Mesenchymal stem cell (in vitro differentiated cells and primary cell): Measurements from ENCODE around the gene MORN4. TPM values are rescaled to one million over a fixed set of nuclear protein-coding genes. Genes with fewer than 3 reads are reported as not detected.

Source experiments
- DNase-seq: peaks from one replicate; pipeline ENCODE4 v3.0.0-alpha.2; 2013
- H2AFZ ChIP-seq: one replicate; pipeline ENCODE4 v1.6.1; 2013; ENCODE audit warnings: low read depth, mild to moderate bottlenecking, control low read depth, inconsistent platforms, low read length, moderate library complexity
- H2AK5ac ChIP-seq: 2 replicates; pipeline ENCODE4 v1.6.1; 2013; ENCODE audit warnings: low read length, moderate library complexity, mild to moderate bottlenecking, inconsistent platforms; ENCODE audit not compliant: severe bottlenecking
- H2BK120ac ChIP-seq: one replicate; pipeline ENCODE4 v1.6.1; 2013; ENCODE audit warnings: low read depth, mild to moderate bottlenecking, inconsistent platforms, low read length, moderate library complexity
- H2BK12ac ChIP-seq, 2 experiments: one replicate each; pipeline ENCODE4 v1.6.1; 2013; ENCODE audit warnings: inconsistent platforms in 2 of 2, low read length in 2 of 2, mild to moderate bottlenecking in 2 of 2, moderate library complexity in 2 of 2, control low read depth in 1 of 2
- H2BK15ac ChIP-seq: one replicate; pipeline ENCODE4 v1.6.1; 2013; ENCODE audit warnings: mild to moderate bottlenecking, low read depth, inconsistent platforms; ENCODE audit not compliant: poor library complexity, severe bottlenecking
- H2BK5ac ChIP-seq: 2 replicates; pipeline ENCODE4 v1.6.1; 2013; ENCODE audit warnings: low read depth, mild to moderate bottlenecking, low read length, control low read depth, inconsistent platforms; ENCODE audit not compliant: poor library complexity, severe bottlenecking
- H3K14ac ChIP-seq, 2 experiments: one replicate each; pipeline ENCODE4 v1.6.1; 2013; ENCODE audit warnings: inconsistent platforms in 2 of 2, low read length in 2 of 2, control low read depth in 1 of 2, mild to moderate bottlenecking in 1 of 2, moderate library complexity in 1 of 2
- H3K18ac ChIP-seq, 2 experiments: one replicate each; pipeline ENCODE4 v1.6.1; 2013; ENCODE audit warnings: inconsistent platforms in 2 of 2, low read length in 2 of 2, control low read depth in 1 of 2, low read depth in 1 of 2, mild to moderate bottlenecking in 1 of 2
- H3K23ac ChIP-seq, 2 experiments: one replicate each; pipeline ENCODE4 v1.6.1; 2013; ENCODE audit warnings: inconsistent platforms in 2 of 2, low read length in 2 of 2, mild to moderate bottlenecking in 2 of 2, moderate library complexity in 2 of 2, control low read depth in 1 of 2
- H3K27ac ChIP-seq: 2 replicates; pipeline ENCODE4 v1.5.1; 2013; ENCODE audit warnings: mild to moderate bottlenecking, moderate library complexity, low read length, control low read depth, inconsistent platforms; ENCODE audit not compliant: poor library complexity, severe bottlenecking
- H3K27me3 ChIP-seq, 2 experiments: 2 replicates each; pipeline versions ENCODE4 v1.6.1 to v1.7.0; 2013; ENCODE audit warnings: low read length in 2 of 2, mild to moderate bottlenecking in 2 of 2, moderate library complexity in 2 of 2, control low read depth in 1 of 2, inconsistent platforms in 1 of 2; ENCODE audit not compliant: control insufficient read depth in 1 of 2, insufficient read depth in 1 of 2
- H3K36me3 ChIP-seq, 2 experiments: 2 replicates each; pipeline versions ENCODE4 v1.6.1 to v1.7.0; 2013; ENCODE audit warnings: low read length in 2 of 2, control low read depth in 1 of 2, inconsistent platforms in 1 of 2, low read depth in 1 of 2, mild to moderate bottlenecking in 1 of 2; ENCODE audit not compliant: insufficient read depth in 2 of 2, control insufficient read depth in 1 of 2
- H3K4ac ChIP-seq, 2 experiments: one replicate each; pipeline ENCODE4 v1.6.1; 2013; ENCODE audit warnings: inconsistent platforms in 2 of 2, low read length in 2 of 2, mild to moderate bottlenecking in 2 of 2, moderate library complexity in 2 of 2, control low read depth in 1 of 2, low read depth in 1 of 2
- H3K4me1 ChIP-seq: 2 replicates; pipeline ENCODE4 v1.6.1; 2013; ENCODE audit warnings: low read depth, low read length, control low read depth; ENCODE audit not compliant: control insufficient read depth, insufficient read depth
- H3K4me2 ChIP-seq: 2 replicates; pipeline ENCODE4 v1.6.1; 2013; ENCODE audit warnings: low read length, mild to moderate bottlenecking, inconsistent platforms; ENCODE audit not compliant: poor library complexity, severe bottlenecking
- H3K4me3 ChIP-seq, 2 experiments: 2 replicates each; pipeline versions ENCODE4 v1.5.1 to v1.7.0; 2013; ENCODE audit warnings: low read length in 2 of 2, mild to moderate bottlenecking in 2 of 2, control low read depth in 1 of 2, low read depth in 1 of 2; ENCODE audit not compliant: insufficient read depth in 1 of 2
- H3K79me1 ChIP-seq: replicated peaks from 2 replicates; pipeline ENCODE4 v1.6.1; 2013; ENCODE audit warnings: mild to moderate bottlenecking, control low read depth, low read length, inconsistent platforms; ENCODE audit not compliant: poor library complexity, severe bottlenecking
- H3K9ac ChIP-seq: 2 replicates; pipeline ENCODE4 v1.7.0; 2013; ENCODE audit warnings: mild to moderate bottlenecking, low read length, moderate library complexity
- H3K9me3 ChIP-seq: 2 replicates; pipeline ENCODE4 v1.7.0; 2013; ENCODE audit warnings: mild to moderate bottlenecking, low read length; ENCODE audit not compliant: control insufficient read depth
- H4K8ac ChIP-seq: one replicate; pipeline ENCODE4 v1.6.1; 2013; ENCODE audit warnings: inconsistent platforms, mild to moderate bottlenecking, low read length, moderate library complexity
- H4K91ac ChIP-seq: one replicate; pipeline ENCODE4 v1.6.1; 2013; ENCODE audit warnings: mild to moderate bottlenecking, low read length, inconsistent platforms
- WGBS: methylation state at CpG from one replicate; pipeline ENCODE4 v1.1.7; 2013; ENCODE audit warnings: mixed read lengths; 5-methylcytosine and 5-hydroxymethylcytosine counted together
- polyA plus RNA-seq, 2 experiments: library from polyadenylated mRNA; stranded (reverse); fragments of 200-250 nt; gene quantifications; one replicate each; pipeline ENCODE4 v1.2.3, GENCODE V29; 2013

The MORN4 gene
- 10.7 TPM for polyA plus RNA-seq (2013, experiment 1 of 2)
- 10.1 TPM for polyA plus RNA-seq (2013, experiment 2 of 2)

- peak; percentile 93 for DNase-seq
- Histone ChIP-seq H3K4me2 (peak within 1 kb of the TSS; percentile 95), H3K23ac (peak within 1 kb of the TSS in 1 of 2 experiments; percentile 79), H2AK5ac (no peak within 1 kb of the TSS), H2BK12ac (peak within 1 kb of the TSS; percentile 42 to 92), H2BK5ac (peak within 1 kb of the TSS; percentile 36), H3K18ac (peak within 1 kb of the TSS; percentile 80 to 86), H2AFZ (peak within 1 kb of the TSS; percentile 99), H4K91ac (peak within 1 kb of the TSS; percentile 44), H4K8ac (peak within 1 kb of the TSS; percentile 95), H2BK120ac (peak within 1 kb of the TSS; percentile 27), H3K4me1 (peaks cover 3% of the 10 kb centered on the region), H3K36me3 (no peaks in the 10 kb centered on the region), H3K9me3 (no peaks in the 10 kb centered on the region), H3K4ac (peak within 1 kb of the TSS; percentile 0 to 81), H3K4me3 (peak within 1 kb of the TSS; percentile 90 to 95), H3K14ac (peak within 1 kb of the TSS in 1 of 2 experiments; percentile 89), H3K79me1 (peaks cover 10% of the 10 kb centered on the region), H3K9ac (peak within 1 kb of the TSS; percentile 89), H2BK15ac (peak within 1 kb of the TSS; percentile 62), H3K27ac (no peak within 1 kb of the TSS), H3K27me3 (no peaks in the 10 kb centered on the region)
- 4% methylated on average over 60 of the region's 62 CpGs for WGBS
Observed at GRCh38 chr10:97632949-97633884, at the start of gene MORN4. MORN4 (minus strand) TSS chr10:97633500; CDS start chr10:97619653, 13,847 bp downstream.

DNA sequence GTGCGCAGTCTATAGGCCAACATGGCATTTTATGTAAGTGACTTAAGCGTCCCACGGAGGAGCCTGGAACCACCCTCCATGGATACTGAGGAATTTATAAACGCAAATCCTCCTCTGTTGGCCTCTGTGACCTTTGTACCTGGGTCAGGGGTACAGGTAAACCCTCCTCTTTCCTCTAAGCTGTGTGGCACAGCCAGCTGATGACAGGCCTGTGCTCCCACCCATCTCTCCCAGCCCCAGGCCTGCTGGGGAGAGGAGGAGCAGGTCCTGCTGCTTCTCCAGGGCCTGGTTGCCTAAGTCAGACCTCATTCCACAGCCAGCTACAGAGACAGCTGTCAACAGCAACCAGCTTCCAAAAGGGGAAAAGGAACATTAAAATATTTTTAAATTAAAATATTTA is 48.7 kb upstream of the MORN4 start:
- Histone ChIP-seq H3K4me1 (peaks cover 17% of the 10 kb centered on the region), H3K27ac (no peak overlapping the region)
- WGBS = 95% methylated on average over 4 of the region's 4 CpGs

GRCh38 chr10:97679594-97679993 is 46.3 kb upstream of the MORN4 start:
- H4K91ac ChIP-seq = no peak overlapping the region
- peaks cover 30 to 59% of the 10 kb centered on the region in 2 experiments for H3K36me3 ChIP-seq
- no peak overlapping the region for H3K14ac ChIP-seq
- no peaks in the 10 kb centered on the region for H3K27me3 ChIP-seq
- H3K4me2 ChIP-seq = no peak overlapping the region
- H2BK120ac ChIP-seq = no peak overlapping the region
- peak overlapping the region; percentile 50 for H4K8ac ChIP-seq
- H3K4ac ChIP-seq = no peak overlapping the region
- H3K4me3 ChIP-seq = no peak overlapping the region
- H2BK12ac ChIP-seq = no peak overlapping the region
- no peak overlapping the region for H2AK5ac ChIP-seq
- H2BK5ac ChIP-seq = no peak overlapping the region
- no peak overlapping the region for H3K27ac ChIP-seq
- no peak overlapping the region for H3K18ac ChIP-seq
- DNase-seq = no peak
- H3K79me1 ChIP-seq = peaks cover 3% of the 10 kb centered on the region
- H2AFZ ChIP-seq = no peak overlapping the region
- H3K4me1 ChIP-seq = peaks cover 7% of the 10 kb centered on the region
- H3K9me3 ChIP-seq = no peaks in the 10 kb centered on the region
- H2BK15ac ChIP-seq = no peak overlapping the region
- no peak overlapping the region for H3K9ac ChIP-seq
- 96% methylated on average over 16 of the region's 16 CpGs for WGBS
- H3K23ac ChIP-seq = no peak overlapping the region

More for the DNA sequence above, 48.7 kb upstream of the MORN4 start:
- Histone ChIP-seq H3K4me3 (no peak overlapping the region), H3K4ac (no peak overlapping the region), H3K9ac (peak overlapping the region; percentile 6), H3K4me2 (no peak overlapping the region), H2AFZ (no peak overlapping the region), H3K14ac (no peak overlapping the region), H3K36me3 (peaks cover 15 to 37% of the 10 kb centered on the region in 2 experiments), H4K8ac (no peak overlapping the region), H4K91ac (no peak overlapping the region), H3K79me1 (peaks cover 10% of the 10 kb centered on the region), H3K23ac (no peak overlapping the region), H2BK15ac (no peak overlapping the region), H3K27me3 (no peaks in the 10 kb centered on the region), H3K18ac (no peak overlapping the region), H2BK5ac (no peak overlapping the region), H3K9me3 (no peaks in the 10 kb centered on the region), H2AK5ac (peak overlapping the region; percentile 23), H2BK12ac (no peak overlapping the region), H2BK120ac (no peak overlapping the region)
- DNase-seq = no peak
